Natural killer cell (primary cell): Measurements from ENCODE around the gene NIT2. TPM values are rescaled to one million over a fixed set of nuclear protein-coding genes. Genes with fewer than 3 reads are reported as not detected.

Experiments
- ATAC-seq, 3 donors: fragments of 150-1000 bp in 2 of 3; fragments of 200-7000 bp in 1 of 3; cut with Tn5 transposase; 1 replicate in 1 of 3; 2 replicates in 2 of 3; pipeline ENCODE4 v1.10.0; 2021; ENCODE audit warnings: mild to moderate bottlenecking in 2 of 3, moderate library complexity in 2 of 3
- DNase-seq, 2 donors: peaks; one replicate each; pipeline versions ENCODE4 v3.0.0 to v3.0.0-alpha.2; 2013 to 2021; ENCODE audit warnings: mixed read lengths in 1 of 2
- H3K27ac ChIP-seq: one replicate; pipeline ENCODE4 v1.5.1; 2013; ENCODE audit warnings: mild to moderate bottlenecking, low read length
- H3K27me3 ChIP-seq: one replicate; pipeline ENCODE4 v1.6.1; 2013; ENCODE audit warnings: low read length; ENCODE audit not compliant: control insufficient read depth, insufficient read depth
- H3K36me3 ChIP-seq: one replicate; pipeline ENCODE4 v1.6.1; 2013; ENCODE audit warnings: low read length; ENCODE audit not compliant: control insufficient read depth, insufficient read depth
- H3K4me1 ChIP-seq: one replicate; pipeline ENCODE4 v1.6.1; 2013; ENCODE audit warnings: low read length; ENCODE audit not compliant: control insufficient read depth, insufficient read depth
- H3K4me3 ChIP-seq: one replicate; pipeline ENCODE4 v1.5.1; 2013; ENCODE audit warnings: low read length
- H3K9me3 ChIP-seq: one replicate; pipeline ENCODE4 v1.6.1; 2013; ENCODE audit warnings: low read length; ENCODE audit not compliant: control insufficient read depth, insufficient read depth
- H3K27ac Mint-ChIP-seq, 2 donors: one replicate each; pipeline ENCODE4 v1.8.0; 2022; ENCODE audit warnings: mild to moderate bottlenecking in 2 of 2, mixed read lengths in 2 of 2, moderate library complexity in 1 of 2
- H3K27me3 Mint-ChIP-seq, 2 donors: one replicate each; pipeline ENCODE4 v1.8.0; 2022; ENCODE audit warnings: low read depth in 2 of 2, mixed read lengths in 2 of 2
- H3K36me3 Mint-ChIP-seq: one replicate; pipeline ENCODE4 v1.8.0; 2022; ENCODE audit warnings: mixed read lengths
- H3K4me1 Mint-ChIP-seq, 2 donors: one replicate each; pipeline ENCODE4 v1.8.0; 2022; ENCODE audit warnings: mixed read lengths in 2 of 2
- H3K4me3 Mint-ChIP-seq: one replicate; pipeline ENCODE4 v1.8.0; 2022; ENCODE audit warnings: mild to moderate bottlenecking, moderate library complexity, mixed read lengths
- H3K9me3 Mint-ChIP-seq, 2 donors: one replicate each; pipeline ENCODE4 v1.8.0; 2022; ENCODE audit warnings: mixed read lengths in 2 of 2
- WGBS: methylation state at CpG from one replicate; pipeline ENCODE4 v1.1.7; 2013; ENCODE audit warnings: missing lambda C conversion rate; ENCODE audit not compliant: insufficient coverage; 5-methylcytosine and 5-hydroxymethylcytosine counted together
- intact Hi-C: fragments of 100-400 bp; cut with micrococcal nuclease; formaldehyde crosslinking; loops from one replicate; pipeline ENCODE4 v1.14.2; 2022
- total RNA-seq, 4 donors: library from RNA; stranded (reverse); fragments of 120-200 nt in 1 of 4; gene quantifications; one replicate each; pipeline versions ENCODE4 v1.2.3 to v1.2.4, GENCODE V29; 2013 to 2022
- TF ChIP-seq, protein P1 (sequence below): fragments of 200-600 bp; IDR thresholded peaks from one replicate; pipeline ENCODE4 v1.8.0; 2022; ENCODE audit warnings: antibody characterized with exemption

The NIT2 gene
- total RNA-seq, 3 donors from 2014 or later (not counting 1 experiment from before 2014, with no cell fraction given): 21.5 to 25.1 (median 24.1) TPM

DNA sequence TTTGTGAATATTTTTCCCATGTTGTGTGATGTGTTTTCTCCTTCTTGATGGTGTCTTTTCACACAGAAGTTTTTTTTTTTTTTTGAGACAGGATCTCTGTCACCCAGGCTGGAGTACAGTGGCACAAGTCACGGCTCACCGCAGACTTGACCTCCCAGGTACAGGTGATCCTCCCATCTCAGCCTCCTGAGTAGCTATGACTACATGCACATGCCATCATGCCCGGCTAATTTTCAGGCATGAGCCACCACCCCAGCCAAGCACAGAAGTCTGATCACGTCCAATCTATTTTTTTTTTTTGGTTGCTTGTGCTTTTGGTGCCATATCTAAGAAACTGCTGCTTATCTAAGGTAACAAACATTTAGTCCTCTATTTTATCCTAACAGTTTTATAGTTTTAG is 41.7 kb downstream of the NIT2 start:
- Mint-ChIP-seq H3K9me3 (no peaks in the 10 kb centered on the region), H3K27me3 (no peaks in the 10 kb centered on the region), H3K36me3 (no peaks in the 10 kb centered on the region), H3K27ac (no peak overlapping the region), H3K4me3 (no peak overlapping the region), H3K4me1 (no peaks in the 10 kb centered on the region)
- Histone ChIP-seq H3K27me3 (no peaks in the 10 kb centered on the region), H3K36me3 (peaks cover 52% of the 10 kb centered on the region), H3K27ac (no peak overlapping the region), H3K4me1 (no peaks in the 10 kb centered on the region), H3K9me3 (no peaks in the 10 kb centered on the region), H3K4me3 (no peak overlapping the region)
- no peak for ATAC-seq
- no peak for DNase-seq
- intact Hi-C loops: no loop called here
- TF ChIP-seq, protein P1, sequence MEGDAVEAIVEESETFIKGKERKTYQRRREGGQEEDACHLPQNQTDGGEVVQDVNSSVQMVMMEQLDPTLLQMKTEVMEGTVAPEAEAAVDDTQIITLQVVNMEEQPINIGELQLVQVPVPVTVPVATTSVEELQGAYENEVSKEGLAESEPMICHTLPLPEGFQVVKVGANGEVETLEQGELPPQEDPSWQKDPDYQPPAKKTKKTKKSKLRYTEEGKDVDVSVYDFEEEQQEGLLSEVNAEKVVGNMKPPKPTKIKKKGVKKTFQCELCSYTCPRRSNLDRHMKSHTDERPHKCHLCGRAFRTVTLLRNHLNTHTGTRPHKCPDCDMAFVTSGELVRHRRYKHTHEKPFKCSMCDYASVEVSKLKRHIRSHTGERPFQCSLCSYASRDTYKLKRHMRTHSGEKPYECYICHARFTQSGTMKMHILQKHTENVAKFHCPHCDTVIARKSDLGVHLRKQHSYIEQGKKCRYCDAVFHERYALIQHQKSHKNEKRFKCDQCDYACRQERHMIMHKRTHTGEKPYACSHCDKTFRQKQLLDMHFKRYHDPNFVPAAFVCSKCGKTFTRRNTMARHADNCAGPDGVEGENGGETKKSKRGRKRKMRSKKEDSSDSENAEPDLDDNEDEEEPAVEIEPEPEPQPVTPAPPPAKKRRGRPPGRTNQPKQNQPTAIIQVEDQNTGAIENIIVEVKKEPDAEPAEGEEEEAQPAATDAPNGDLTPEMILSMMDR: no peak
- WGBS: 100% methylated on average over 4 of the region's 4 CpGs

- no peak overlapping the region for H3K27ac Mint-ChIP-seq
- WGBS: 81% methylated on average over 8 of the region's 8 CpGs
These were observed 50.4 kb downstream of the NIT2 start for GRCh38 chr3:100384733-100385525.

DNA sequence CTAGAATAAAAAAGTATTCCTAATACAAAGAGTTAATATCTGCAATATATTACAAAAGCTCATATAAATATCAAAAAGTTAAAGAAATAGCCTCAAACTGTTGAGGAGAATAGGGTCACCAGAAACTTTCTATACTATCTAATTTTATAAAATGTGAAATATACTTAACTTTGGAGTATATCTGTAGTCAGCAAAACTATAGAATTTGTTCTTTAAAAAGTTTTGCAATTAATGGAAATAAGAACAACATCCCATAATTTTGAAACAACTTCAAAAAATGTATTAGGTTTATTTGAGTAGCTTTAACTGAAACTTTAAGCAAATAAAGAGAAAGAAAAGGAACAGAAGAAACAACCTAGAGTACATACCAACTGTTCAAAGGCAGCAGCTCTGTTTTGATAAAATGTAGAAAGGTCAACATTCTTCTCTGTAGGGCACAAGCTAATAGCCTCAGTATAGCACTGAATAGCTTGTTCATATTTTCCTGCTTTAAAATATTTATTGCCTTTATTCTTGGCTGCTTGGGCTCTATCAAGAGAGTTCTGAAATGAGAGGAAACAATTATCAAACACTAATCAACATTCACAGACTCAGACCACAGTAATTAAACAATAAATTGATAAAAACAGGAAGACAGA is 52.0 kb downstream of the NIT2 start:
- Histone ChIP-seq H3K9me3 (peaks cover 3% of the 10 kb centered on the region), H3K27ac (no peak overlapping the region), H3K4me3 (no peak overlapping the region), H3K27me3 (no peaks in the 10 kb centered on the region), H3K36me3 (peaks cover 42% of the 10 kb centered on the region), H3K4me1 (no peaks in the 10 kb centered on the region)
- no peak overlapping the region for H3K4me3 Mint-ChIP-seq
- ATAC-seq (no peak), DNase-seq (no peak)
- intact Hi-C loops: no loop called here
- peaks cover 8 to 14% of the 10 kb centered on the region in 2 donors for H3K4me1 Mint-ChIP-seq
- peaks cover 10% of the 10 kb centered on the region for H3K36me3 Mint-ChIP-seq
- no peaks in the 10 kb centered on the region for H3K27me3 Mint-ChIP-seq
- TF ChIP-seq, protein P1: no peak
- peaks cover 0 to 2% of the 10 kb centered on the region in 2 donors for H3K9me3 Mint-ChIP-seq
- H3K27ac Mint-ChIP-seq: no peak overlapping the region

More at GRCh38 chr3:100384733-100385525, 50.4 kb downstream of the NIT2 start:
- no peak overlapping the region for H3K4me3 ChIP-seq
- intact Hi-C loops: no loop called here
- DNase-seq (no peak), ATAC-seq (no peak)
- H3K4me1 ChIP-seq: no peaks in the 10 kb centered on the region
- H3K4me3 Mint-ChIP-seq: no peak overlapping the region
- peaks cover 3% of the 10 kb centered on the region for H3K9me3 ChIP-seq
- no peaks in the 10 kb centered on the region for H3K27me3 ChIP-seq
- TF ChIP-seq, protein P1: no peak
- H3K27ac ChIP-seq: no peak overlapping the region
- H3K27me3 Mint-ChIP-seq: no peaks in the 10 kb centered on the region
- peaks cover 8 to 14% of the 10 kb centered on the region in 2 donors for H3K4me1 Mint-ChIP-seq
- peaks cover 55% of the 10 kb centered on the region for H3K36me3 ChIP-seq
- H3K36me3 Mint-ChIP-seq: peaks cover 10% of the 10 kb centered on the region
- H3K9me3 Mint-ChIP-seq: peaks cover 0 to 2% of the 10 kb centered on the region in 2 donors
